HUDEP-2 (cell line): Measurements from ENCODE around the gene APOL1.

Source experiments
- DNase-seq, 76 experiments: peaks; one replicate each; lab custom pipeline; 2025; ENCODE audit not compliant: unreplicated experiment in 76 of 76; lab: John Stamatoyannopoulos, UW

The APOL1 gene

GRCh38 chr22:36305813-36306212 lies 52.9 kb downstream of the APOL1 start:
- no peak for DNase-seq

GRCh38 chr22:36306227-36306626 lies 53.3 kb downstream of the APOL1 start:
- no peak for DNase-seq

- DNase-seq, result no peak
Observed at GRCh38 chr22:36308880-36309279, 55.9 kb downstream of the APOL1 start.

- no peak for DNase-seq
Observed at GRCh38 chr22:36311386-36312085, 58.6 kb downstream of the APOL1 start.

- no peak for DNase-seq
Observed at GRCh38 chr22:36315325-36315724, 62.4 kb downstream of the APOL1 start.

GRCh38 chr22:36316419-36316818 lies 63.5 kb downstream of the APOL1 start:
- DNase-seq, result no peak
